GM12878 (cell line): ENCODE data around the gene RP2. TPM values are rescaled to one million over a fixed set of nuclear protein-coding genes. Genes with fewer than 3 reads are reported as not detected.
A peak's percentile ranks its signal among the peaks of the same experiment; 100 is the strongest.

ENCODE experiments used
- ATAC-seq: fragments of 200-7000 bp; cut with Tn5 transposase; 3 replicates; pipeline ENCODE4 v1.9.1; 2020; ENCODE audit warnings: mild to moderate bottlenecking, moderate library complexity
- BruUV-seq: library from RNA; stranded (reverse); fragments of 400-500 nt; replicated peaks from 2 replicates; lab custom pipeline; 2021; lab: Mats Ljungman, UMichigan
- CTCF ChIA-PET: fragments of 300-600 bp; sonication (Branson Sonifier 250); formaldehyde crosslinking; extraction: SDS; loops from one replicate; lab custom pipeline; 2021; ENCODE audit warnings: inconsistent platforms; lab: Yijun Ruan, JAX
- POLR2A ChIA-PET: fragments of 350-600 bp; formaldehyde crosslinking; extraction: SDS; loops from one replicate; lab custom pipeline; 2021; ENCODE audit warnings: inconsistent platforms; lab: Charles Lee
- RAD21 ChIA-PET: fragments of 300-600 bp; sonication (Branson Sonifier 250); formaldehyde crosslinking; loops from one replicate; lab custom pipeline; 2023; ENCODE audit warnings: antibody characterized with exemption; ENCODE audit not compliant: unreplicated experiment; lab: Charles Lee
- SMC1A ChIA-PET: fragments of 300-600 bp; sonication (Branson Sonifier 250); formaldehyde crosslinking; loops from one replicate; lab custom pipeline; 2023; ENCODE audit not compliant: unreplicated experiment, uncharacterized antibody; lab: Charles Lee
- DNase-seq: peaks from one replicate; pipeline ENCODE4 v3.0.0-alpha.2; 2011; ENCODE audit warnings: low read depth, low spot score
- FAIRE-seq: peaks from 3 replicates; lab custom pipeline; 2011; peaks lifted over from hg19 to GRCh38; lab: Jason Lieb, UNC
- H2AFZ ChIP-seq: 2 replicates; pipeline ENCODE4 v1.6.0; 2011; ENCODE audit warnings: low read depth, low read length, control low read depth; ENCODE audit not compliant: control insufficient read depth
- H3K27ac ChIP-seq: 2 replicates; pipeline ENCODE4 v1.5.1; 2011; ENCODE audit warnings: control low read depth; ENCODE audit not compliant: control insufficient read depth, insufficient read depth
- H3K27me3 ChIP-seq, 2 experiments: replicated peaks in 1 of 2; 2 replicates each; pipeline versions ENCODE4 v1.6.0 to v1.6.1; 2011; ENCODE audit warnings: low read length in 1 of 2; ENCODE audit not compliant: control insufficient read depth in 2 of 2, insufficient read depth in 2 of 2
- H3K36me3 ChIP-seq, 2 experiments: 2 replicates each; pipeline ENCODE4 v1.5.1; 2011; ENCODE audit warnings: low read length in 1 of 2; ENCODE audit not compliant: control insufficient read depth in 2 of 2, insufficient read depth in 2 of 2
- H3K4me1 ChIP-seq: 2 replicates; pipeline ENCODE4 v1.6.1; 2011; ENCODE audit warnings: mild to moderate bottlenecking, low read length, moderate library complexity, mixed read lengths; ENCODE audit not compliant: control insufficient read depth, insufficient read depth
- H3K4me2 ChIP-seq: 2 replicates; pipeline ENCODE4 v1.6.0; 2011; ENCODE audit warnings: control low read depth; ENCODE audit not compliant: control insufficient read depth, insufficient read depth
- H3K4me3 ChIP-seq: fragments of 200-600 bp; sonication (generic); 2 replicates; pipeline ENCODE4 v1.5.1; 2016
- H3K79me2 ChIP-seq: 2 replicates; pipeline ENCODE4 v1.6.0; 2011; ENCODE audit warnings: low read length; ENCODE audit not compliant: control insufficient read depth, insufficient read depth
- H3K9ac ChIP-seq: 2 replicates; pipeline ENCODE4 v1.8.0; 2011; ENCODE audit warnings: low read length, control low read depth, mixed read lengths; ENCODE audit not compliant: control insufficient read depth, insufficient read depth
- H3K9me3 ChIP-seq: replicated peaks from 3 replicates; pipeline ENCODE4 v1.5.1; 2011; ENCODE audit warnings: mild to moderate bottlenecking, low read length; ENCODE audit not compliant: control insufficient read depth, insufficient read depth
- H4K20me1 ChIP-seq: 2 replicates; pipeline ENCODE4 v1.6.0; 2011; ENCODE audit not compliant: control insufficient read depth, insufficient read depth
- ATF2 ChIP-seq: IDR thresholded peaks from 2 replicates; pipeline ENCODE4 v1.6.1; 2012; ENCODE audit warnings: low read length, inconsistent platforms
- CTCF ChIP-seq, 3 experiments: IDR thresholded peaks in 2 of 3; conservative IDR thresholded peaks in 1 of 3; 2 replicates each; pipeline ENCODE4 v1.5.1; 2011; ENCODE audit warnings: low read depth in 3 of 3, low read length in 3 of 3, mild to moderate bottlenecking in 3 of 3, control low read depth in 2 of 3, moderate library complexity in 2 of 3, inconsistent platforms in 1 of 3, mixed read lengths in 1 of 3; ENCODE audit not compliant: control insufficient read depth in 2 of 3, insufficient read depth in 1 of 3; ENCODE audit errors: extremely low read depth in 1 of 3
- RAD21 ChIP-seq: IDR thresholded peaks from 2 replicates; pipeline ENCODE4 v1.6.1; 2011; ENCODE audit warnings: mild to moderate bottlenecking, low read depth, low read length, moderate library complexity; ENCODE audit not compliant: insufficient read depth
- SMC3 ChIP-seq: IDR thresholded peaks from 2 replicates; pipeline ENCODE4 v1.6.1; 2011; ENCODE audit warnings: low read length, improper control_type of control experiment, borderline replicate concordance
- WGBS: methylation state at CpG from one replicate; pipeline ENCODE4 v1.1.6; 2016; ENCODE audit warnings: low lambda C conversion rate; ENCODE audit not compliant: insufficient replicate concordance, insufficient coverage; ENCODE audit errors: missing lambda C conversion rate; 5-methylcytosine and 5-hydroxymethylcytosine counted together
- in situ Hi-C: fragments of 300-500 bp; cut with MboI; formaldehyde crosslinking; loops from 9 replicates; pipeline ENCODE4 v1.14.3; 2018; ENCODE audit warnings: mixed read lengths
- intact Hi-C: fragments of 100-400 bp; cut with micrococcal nuclease; formaldehyde crosslinking; loops from one replicate; pipeline ENCODE4 v1.14.2; 2022; ENCODE audit not compliant: unreplicated experiment
- polyA plus RNA-seq, 11 experiments: library from polyadenylated mRNA; depleted of rRNA in 4 of 11; unstranded in 6 of 11; stranded (reverse) in 5 of 11; fragments of >200 nt; fragmentation: Nextera tagmentation in 4 of 11; fragmentation: Illumina TruSeq in 1 of 11; extraction: Ambion mirVana in 4 of 11; extraction: Trizol in 1 of 11; gene quantifications; 1 replicate in 1 of 11; 2 replicates in 10 of 11; pipeline versions ENCODE4 v1.2.1 to v1.2.3, GENCODE V29; 2011 to 2016; ENCODE audit warnings: inconsistent platforms in 2 of 11, missing spikeins in 2 of 11, low read depth in 1 of 11
- total RNA-seq, 4 experiments: library from RNA; depleted of rRNA in 3 of 4; stranded (reverse); fragments of >200 nt in 3 of 4; fragmentation: Illumina TruSeq in 1 of 4; extraction: Trizol in 1 of 4; gene quantifications; 2 replicates each; pipeline versions ENCODE4 v1.2.1 to v1.2.3, GENCODE V29; 2013 to 2021

RP2 gene
- total and polyA plus RNA-seq, 10 of the 15 experiments (the other 5 are each of a cell fraction or from before 2014, with no cell fraction given): 3.5 to 11.0 (median 5.7) TPM

GRCh38 chrX:46803140-46803539, 33.7 kb upstream of the RP2 start:
- POLR2A ChIA-PET: no interaction called here
- no peak for FAIRE-seq

More at GRCh38 chrX:46803140-46803539, 33.7 kb upstream of the RP2 start:
- CTCF ChIA-PET: interaction anchor here (1.0 to 1.3 kb wide), 3 partner anchors 100 to 228 kb away, joined by 3 to 4 read pairs (median 3); no protein-coding TSS in a partner anchor
- Histone ChIP-seq H3K36me3 (no peaks in the 10 kb centered on the region), H3K4me3 (no peak overlapping the region), H3K4me2 (no peak overlapping the region), H3K4me1 (no peaks in the 10 kb centered on the region), H3K9ac (no peak overlapping the region), H3K79me2 (no peaks in the 10 kb centered on the region), H3K9me3 (no peaks in the 10 kb centered on the region), H4K20me1 (no peaks in the 10 kb centered on the region), H2AFZ (no peak overlapping the region), H3K27me3 (no peaks in the 10 kb centered on the region; a peak in 1 of 4 replicates), H3K27ac (no peak overlapping the region)
- peak; percentile 53 for ATAC-seq
- in situ Hi-C loops (no loop called here), intact Hi-C loops (loop anchor here (1.0 to 10.0 kb wide), 3 partner anchors 176 to 292 kb away; no protein-coding TSS in a partner anchor)
- no peak for DNase-seq
- SMC1A ChIA-PET: no interaction called here
- 31% methylated on average over 3 of the region's 3 CpGs for WGBS
- BruUV-seq: no TSS peak
- RAD21 ChIA-PET: no interaction called here
- TF ChIP-seq SMC3 (peak; percentile 39; the same call in 1 of the 2 replicates), RAD21 (peak; percentile 38; the same call in 1 of the 2 replicates), CTCF (IDR thresholded peaks at IDR 0.05 in 2 of 3, conservative IDR thresholded peaks at IDR 0.05 in 1 of 3; ENCODE audit: control insufficient read depth in 2 of 3, extremely low read depth in 1 of 3, insufficient read depth in 1 of 3, low read depth in 3 of 3, low read length in 3 of 3) (peak; percentile 27 to 37 (median 34); a peak in 4 of 6 replicates), ATF2 (no peak)
